Body of pancreas (tissue), 4 donors: ENCODE measurements around the gene NR2F6. TPM values are rescaled to one million over a fixed set of nuclear protein-coding genes. Genes with fewer than 3 reads are reported as not detected.
A peak's percentile ranks its signal among the peaks of the same experiment; 100 is the strongest.

ENCODE experiments used
- ATAC-seq: fragments of 150-250 bp; one replicate; pipeline ENCODE4 v1.9.1; 2016
- DNase-seq, 4 donors: peaks; one replicate each; pipeline ENCODE4 v3.0.0-alpha.2; 2019
- H3K27ac ChIP-seq, 4 donors: fragments of 200-600 bp; sonication (generic); 1 replicate in 3 of 4; 2 replicates in 1 of 4; pipeline versions ENCODE4 v1.5.1 to v1.6.1; 2016 to 2019; ENCODE audit warnings: mild to moderate bottlenecking in 1 of 4, mixed read lengths in 1 of 4, moderate library complexity in 1 of 4
- H3K27me3 ChIP-seq, 2 donors: fragments of 200-600 bp; sonication (generic); one replicate each; pipeline ENCODE4 v1.6.0; 2016; ENCODE audit warnings: mild to moderate bottlenecking in 1 of 2
- H3K36me3 ChIP-seq, 2 donors: fragments of 200-600 bp; sonication (generic); replicated peaks in 1 of 2; 2 replicates each; pipeline ENCODE4 v1.5.1; 2016; ENCODE audit warnings: low read depth in 2 of 2; ENCODE audit not compliant: insufficient read depth in 1 of 2
- H3K4me1 ChIP-seq: fragments of 200-600 bp; sonication (generic); one replicate; pipeline ENCODE4 v1.6.0; 2016
- H3K4me3 ChIP-seq, 2 donors: fragments of 200-600 bp; sonication (generic); 1 replicate in 1 of 2; 2 replicates in 1 of 2; pipeline ENCODE4 v1.5.1; 2016 to 2019
- H3K9me3 ChIP-seq, 3 donors: fragments of 200-600 bp; sonication (generic); 1 replicate in 2 of 3; 2 replicates in 1 of 3; pipeline ENCODE4 v1.5.1; 2016
- POLR2A ChIP-seq, 3 donors: fragments of 450-650 bp; IDR thresholded peaks; one replicate each; pipeline ENCODE4 v1.6.1; 2016; ENCODE audit warnings: antibody characterized with exemption in 3 of 3, mild to moderate bottlenecking in 2 of 3
- WGBS, 2 donors: methylation state at CpG; one replicate each; pipeline ENCODE4 v1.1.5; 2017; 5-methylcytosine and 5-hydroxymethylcytosine counted together
- intact Hi-C: fragments of 100-400 bp; cut with DNase I; formaldehyde crosslinking; loops from one replicate; pipeline ENCODE4 v1.15.1; 2023
- total RNA-seq, 2 donors: library from RNA; depleted of rRNA; stranded (reverse); fragments of >200 nt; gene quantifications; one replicate each; pipeline ENCODE4 v1.1.0, GENCODE V29; 2016
- TF ChIP-seq, protein P1 (sequence below), 7 experiments: fragments of 450-650 bp in 4 of 7; fragments of 200-600 bp in 3 of 7; sonication (generic) in 3 of 7; IDR thresholded peaks; one replicate each; pipeline ENCODE4 v1.5.1; 2016 to 2019; ENCODE audit warnings: antibody characterized with exemption in 7 of 7

Gene NR2F6
- total RNA-seq, 2 donors from 2014 or later = 67.6 to 83.3 TPM

DNA sequence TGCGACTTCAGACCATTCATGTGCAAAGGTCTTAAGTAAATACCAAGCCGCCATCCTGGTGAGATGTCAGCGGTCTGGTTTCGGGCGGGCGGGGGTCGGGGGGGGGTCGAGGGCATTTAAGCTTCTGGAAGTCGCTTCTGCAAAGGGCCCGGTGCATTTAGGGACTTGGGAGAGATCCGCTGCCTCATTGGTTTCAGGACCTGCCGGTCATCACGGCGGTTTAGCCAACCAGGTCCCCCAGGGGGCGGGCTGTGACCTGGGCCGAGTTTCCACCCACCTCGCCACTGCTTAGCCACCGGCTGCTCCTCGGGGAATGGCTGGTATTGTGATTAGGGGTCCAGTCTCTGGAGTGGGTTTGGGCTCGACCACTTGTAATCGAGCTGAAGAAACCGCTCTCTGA is 43.8 kb upstream of the NR2F6 start:
- no peaks in the 10 kb centered on the region for H3K4me1 ChIP-seq
- H3K9me3 ChIP-seq = no peaks in the 10 kb centered on the region
- intact Hi-C loops = no loop called here
- WGBS, 2 donors = 17 to 25% methylated on average over 13 to 22 of the region's 22 CpGs
- no peaks in the 10 kb centered on the region for H3K27me3 ChIP-seq
- TF ChIP-seq, protein P1, sequence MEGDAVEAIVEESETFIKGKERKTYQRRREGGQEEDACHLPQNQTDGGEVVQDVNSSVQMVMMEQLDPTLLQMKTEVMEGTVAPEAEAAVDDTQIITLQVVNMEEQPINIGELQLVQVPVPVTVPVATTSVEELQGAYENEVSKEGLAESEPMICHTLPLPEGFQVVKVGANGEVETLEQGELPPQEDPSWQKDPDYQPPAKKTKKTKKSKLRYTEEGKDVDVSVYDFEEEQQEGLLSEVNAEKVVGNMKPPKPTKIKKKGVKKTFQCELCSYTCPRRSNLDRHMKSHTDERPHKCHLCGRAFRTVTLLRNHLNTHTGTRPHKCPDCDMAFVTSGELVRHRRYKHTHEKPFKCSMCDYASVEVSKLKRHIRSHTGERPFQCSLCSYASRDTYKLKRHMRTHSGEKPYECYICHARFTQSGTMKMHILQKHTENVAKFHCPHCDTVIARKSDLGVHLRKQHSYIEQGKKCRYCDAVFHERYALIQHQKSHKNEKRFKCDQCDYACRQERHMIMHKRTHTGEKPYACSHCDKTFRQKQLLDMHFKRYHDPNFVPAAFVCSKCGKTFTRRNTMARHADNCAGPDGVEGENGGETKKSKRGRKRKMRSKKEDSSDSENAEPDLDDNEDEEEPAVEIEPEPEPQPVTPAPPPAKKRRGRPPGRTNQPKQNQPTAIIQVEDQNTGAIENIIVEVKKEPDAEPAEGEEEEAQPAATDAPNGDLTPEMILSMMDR (IDR thresholded peaks at IDR 0.05) = no peak
- no peak for TF ChIP-seq POLR2A (IDR thresholded peaks at IDR 0.05)
- DNase-seq (peak; percentile 53 to 72 (median 67)), ATAC-seq (no peak)
- H3K4me3 ChIP-seq = no peak overlapping the region
- H3K27ac ChIP-seq = no peak overlapping the region
- H3K36me3 ChIP-seq = no peaks in the 10 kb centered on the region

DNA sequence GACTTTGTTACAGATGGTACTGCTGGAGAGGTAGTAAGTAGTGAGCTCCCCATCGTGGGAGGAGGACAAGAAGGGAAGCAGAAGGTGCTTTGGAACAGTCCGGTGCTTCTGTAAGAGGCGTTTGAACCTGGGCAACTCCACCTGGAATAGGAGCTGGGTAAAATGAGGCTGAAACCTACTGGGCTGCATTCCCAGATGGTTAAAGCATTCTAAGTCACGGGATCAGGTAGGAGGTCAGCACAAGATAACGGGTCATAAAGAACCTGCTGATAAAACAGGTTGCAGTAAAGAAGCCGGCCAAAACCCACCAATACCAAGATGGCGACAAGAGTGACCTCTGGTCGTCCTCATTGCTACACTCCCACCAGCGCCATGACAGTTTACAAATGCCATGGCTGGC is 41.0 kb upstream of the NR2F6 start:
- intact Hi-C loops = no loop called here
- Histone ChIP-seq H3K27me3 (peaks cover 0 to 6% of the 10 kb centered on the region in 2 donors), H3K9me3 (no peaks in the 10 kb centered on the region), H3K4me1 (peaks cover 12% of the 10 kb centered on the region), H3K4me3 (no peak overlapping the region), H3K27ac (no peak overlapping the region), H3K36me3 (no peaks in the 10 kb centered on the region)
- ATAC-seq = no peak
- 74 to 79% methylated on average over 9 of the region's 9 CpGs for whole genome bisulfite sequencing, 2 donors
- no peak for DNase-seq
- TF ChIP-seq POLR2A (IDR thresholded peaks at IDR 0.05) = no peak
- TF ChIP-seq, protein P1 (IDR thresholded peaks at IDR 0.05) = no peak

DNA sequence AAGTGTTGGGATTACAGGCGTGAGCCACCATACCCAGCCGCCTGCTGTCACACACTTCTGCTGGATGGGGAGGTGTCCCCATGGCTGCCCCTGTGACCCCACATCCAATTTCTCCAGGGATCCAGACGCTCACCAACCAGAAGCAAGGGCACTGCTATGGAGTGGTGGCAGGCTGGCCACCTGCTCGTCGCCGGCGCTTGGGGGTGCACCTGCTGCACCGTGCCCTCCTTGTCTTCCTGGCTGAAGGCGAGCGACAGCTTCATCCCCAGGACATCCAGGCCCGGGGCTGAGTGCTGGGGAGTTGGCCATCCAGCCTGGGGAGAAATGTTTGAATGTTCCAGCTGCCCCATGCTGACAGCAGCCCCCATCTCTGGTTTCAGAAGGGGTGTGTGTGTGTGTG is 40.5 kb upstream of the NR2F6 start:
- Histone ChIP-seq H3K4me3 (no peak overlapping the region), H3K4me1 (peaks cover 17% of the 10 kb centered on the region), H3K27me3 (peaks cover 0 to 10% of the 10 kb centered on the region in 2 donors), H3K9me3 (no peaks in the 10 kb centered on the region), H3K27ac (no peak overlapping the region), H3K36me3 (no peaks in the 10 kb centered on the region)
- TF ChIP-seq POLR2A (IDR thresholded peaks at IDR 0.05) = no peak
- TF ChIP-seq, protein P1 (IDR thresholded peaks at IDR 0.05) = no peak
- no peak for ATAC-seq
- no peak for DNase-seq
- intact Hi-C loops = no loop called here
- 78% methylated on average over 11 of the region's 11 CpGs; no CpG with 5 or more reads in 1 of the 2 donors for WGBS, 2 donors

DNA sequence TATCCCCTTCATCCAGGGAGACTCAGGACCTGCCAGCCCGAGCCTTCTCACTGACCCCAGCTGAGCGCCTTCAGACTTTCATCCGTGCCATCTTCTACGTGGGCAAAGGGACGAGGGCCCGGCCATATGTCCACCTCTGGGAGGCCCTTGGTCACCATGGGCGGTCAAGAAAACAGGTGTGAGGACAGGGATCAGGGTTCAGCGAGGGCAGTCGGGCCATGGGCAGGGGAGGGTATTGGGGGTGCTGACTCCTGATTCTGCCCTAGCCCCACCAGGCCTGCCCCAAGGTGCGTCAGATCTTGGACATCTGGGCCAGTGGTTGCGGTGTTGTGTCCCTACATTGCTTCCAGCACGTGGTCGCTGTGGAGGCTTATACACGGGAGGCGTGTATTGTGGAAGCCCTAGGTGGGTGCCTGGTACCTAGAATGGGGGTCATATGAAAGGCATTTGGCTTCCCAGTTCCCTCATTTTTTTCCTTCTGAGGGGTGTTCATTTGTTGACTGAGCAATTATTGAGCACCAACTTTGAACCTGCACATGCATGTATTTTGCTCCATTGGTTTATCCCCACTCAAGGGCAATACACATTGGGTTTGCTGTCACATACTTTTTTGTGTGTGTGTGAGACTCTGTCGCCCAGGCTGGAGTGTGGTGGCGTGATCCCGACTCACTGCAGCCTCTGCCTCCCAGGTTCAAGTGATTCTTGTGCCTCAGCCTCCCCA is 39.9 kb upstream of the NR2F6 start:
- DNase-seq (no peak), ATAC-seq (no peak)
- WGBS, 2 donors = 82 to 85% methylated on average over 15 to 18 of the region's 18 CpGs
- TF ChIP-seq, protein P1 (IDR thresholded peaks at IDR 0.05) = no peak
- TF ChIP-seq POLR2A (IDR thresholded peaks at IDR 0.05) = no peak
- Histone ChIP-seq H3K27me3 (peaks cover 0 to 10% of the 10 kb centered on the region in 2 donors), H3K4me3 (no peak overlapping the region), H3K9me3 (no peaks in the 10 kb centered on the region), H3K27ac (no peak overlapping the region), H3K4me1 (peaks cover 17% of the 10 kb centered on the region), H3K36me3 (no peaks in the 10 kb centered on the region)
- intact Hi-C loops = no loop called here
